ENCODE data around the gene PCDHGA6. TPM values are rescaled to one million over a fixed set of nuclear protein-coding genes. Genes with fewer than 3 reads are reported as not detected.
A peak's percentile ranks its signal among the peaks of the same experiment; 100 is the strongest.

Gene PCDHGA6
- polyA plus RNA-seq, 1 of the 3 experiments (the other 2 are of a cell fraction), result 1.4 TPM

GRCh38 chr5:141384471-141385267 is 11.0 kb downstream of the PCDHGA6 start:
- no peaks in the 10 kb centered on the region for H3F3A ChIP-seq (replicated peaks; ENCODE audit: insufficient read depth)
- CTCF ChIA-PET, result interaction anchor here (1.6 to 1.7 kb wide), 2 partner anchors 65 to 140 kb away, joined by 3 read pairs; partner anchors contain the start of gene TAF7
- no peaks in the 10 kb centered on the region for H3K27me3 ChIP-seq (ENCODE audit: insufficient read depth)
- H3K79me2 ChIP-seq (ENCODE audit: insufficient read depth), result 0 out of 2 replicates have a peak, but pooled peaks cover 5% of the 10 kb centered on the region
- 0 out of 2 replicates have a peak, but pooled peaks cover 3% of the 10 kb centered on the region for H3K9me3 ChIP-seq
- TF ChIP-seq TAF1 (IDR thresholded peaks at IDR 0.05; ENCODE audit: borderline replicate concordance, low read depth, low read length) (no peak), ZBTB33 (IDR thresholded peaks at IDR 0.05; ENCODE audit: borderline replicate concordance, low read depth) (no peak), MXI1 (IDR thresholded peaks at IDR 0.05; ENCODE audit: low read depth, low read length) (no peak), TCF12 (IDR thresholded peaks at IDR 0.05) (no peak), SIN3A (IDR thresholded peaks at IDR 0.05; ENCODE audit: borderline replicate concordance, low read depth, low read length) (no peak), TEAD4 (IDR thresholded peaks at IDR 0.05; ENCODE audit: borderline replicate concordance, insufficient read depth) (no peak), EZH2phosphoT487 (IDR thresholded peaks at IDR 0.05; ENCODE audit: borderline replicate concordance, low read depth) (no peak), REST (IDR thresholded peaks at IDR 0.05; ENCODE audit: low read depth, low read length) (no peak), FOXM1 (IDR thresholded peaks at IDR 0.05; ENCODE audit: low read depth) (no peak), RXRA (IDR thresholded peaks at IDR 0.05; ENCODE audit: borderline replicate concordance, low read depth) (no peak), USF2 (IDR thresholded peaks at IDR 0.05; ENCODE audit: borderline replicate concordance, low read depth, low read length) (no peak), FOSL2 (IDR thresholded peaks at IDR 0.05; ENCODE audit: borderline replicate concordance, low read depth) (no peak), PBX3 (IDR thresholded peaks at IDR 0.05) (no peak), IRF3 (IDR thresholded peaks at IDR 0.05; ENCODE audit: low read depth, low read length) (no peak)
- H3K36me3 ChIP-seq (replicated peaks in 1 of 2; ENCODE audit: control insufficient read depth in 1 of 2, insufficient read depth in 2 of 2, low read length in 1 of 2), result peaks cover 0 to 4% of the 10 kb centered on the region in 2 experiments
- no peak overlapping the region for H3K9ac ChIP-seq
- DNase-seq, result no peak
- WGBS (ENCODE audit: low lambda C conversion rate), result 76% methylated on average over 34 of the region's 43 CpGs
- no peak overlapping the region for H3K27ac ChIP-seq (ENCODE audit: low read depth in 2 of 2, low read length in 1 of 2)
- no peak overlapping the region for H2AFZ ChIP-seq (ENCODE audit: low read depth)
- no peaks in the 10 kb centered on the region for H4K20me1 ChIP-seq (ENCODE audit: insufficient read depth)
- H3K9me2 ChIP-seq, result no peaks in the 10 kb centered on the region
- POLR2A ChIA-PET, result no interaction called here
- H3K4me1 ChIP-seq (ENCODE audit: control insufficient read depth in 1 of 2, insufficient read depth in 2 of 2, low read depth in 1 of 2, low read length in 1 of 2), result no peaks in the 10 kb centered on the region; a peak in 1 of 4 replicates
- H3K4me3 ChIP-seq (ENCODE audit: low read depth in 2 of 2, low read length in 1 of 2), result peak overlapping the region in 1 of 2 experiments; percentile 3; a peak in 1 of 4 replicates
- no peak overlapping the region for H3K4me2 ChIP-seq
